H9 (cell line): ENCODE measurements around the gene TPCN2. TPM values are rescaled to one million over a fixed set of nuclear protein-coding genes. Genes with fewer than 3 reads are reported as not detected.

ENCODE experiments used
- DNase-seq: peaks from one replicate; pipeline ENCODE4 v3.0.0-alpha.2; 2017
- H2AFZ ChIP-seq: one replicate; pipeline ENCODE4 v1.6.1; 2013; ENCODE audit warnings: mild to moderate bottlenecking, low read length, control low read depth, moderate library complexity
- H2AK5ac ChIP-seq: 2 replicates; pipeline ENCODE4 v1.6.1; 2013; ENCODE audit warnings: low read length, control low read depth, mixed read lengths; ENCODE audit not compliant: insufficient read length
- H2BK120ac ChIP-seq: one replicate; pipeline ENCODE4 v1.6.1; 2013; ENCODE audit warnings: low read depth, mild to moderate bottlenecking, low read length, control low read depth, inconsistent platforms; ENCODE audit not compliant: poor library complexity, severe bottlenecking
- H2BK12ac ChIP-seq: 2 replicates; pipeline ENCODE4 v1.6.1; 2013; ENCODE audit warnings: low read length, control low read depth, mixed read lengths, low read depth; ENCODE audit not compliant: insufficient read length
- H2BK15ac ChIP-seq: 2 replicates; pipeline ENCODE4 v1.6.1; 2013; ENCODE audit warnings: low read depth, low read length, control low read depth
- H2BK20ac ChIP-seq: one replicate; pipeline ENCODE4 v1.6.1; 2013; ENCODE audit warnings: low read depth, mild to moderate bottlenecking, low read length, control low read depth, inconsistent platforms; ENCODE audit not compliant: poor library complexity, severe bottlenecking
- H2BK5ac ChIP-seq: 2 replicates; pipeline ENCODE4 v1.6.1; 2013; ENCODE audit warnings: low read length, control low read depth, mixed read lengths; ENCODE audit not compliant: insufficient read length
- H3K14ac ChIP-seq: 2 replicates; pipeline ENCODE4 v1.6.1; 2013; ENCODE audit warnings: low read length, control low read depth; ENCODE audit not compliant: insufficient read depth
- H3K18ac ChIP-seq: 2 replicates; pipeline ENCODE4 v1.6.1; 2013; ENCODE audit warnings: low read depth, mild to moderate bottlenecking, mixed read lengths, low read length, control low read depth; ENCODE audit not compliant: insufficient read length
- H3K23ac ChIP-seq: 2 replicates; pipeline ENCODE4 v1.6.1; 2013; ENCODE audit warnings: low read length, control low read depth, mixed read lengths, low read depth; ENCODE audit not compliant: insufficient read length
- H3K23me2 ChIP-seq: 2 replicates; pipeline ENCODE4 v1.6.1; 2013; ENCODE audit warnings: low read depth, mild to moderate bottlenecking, mixed read lengths, low read length, control low read depth; ENCODE audit not compliant: insufficient read length, poor library complexity, severe bottlenecking
- H3K27ac ChIP-seq: 2 replicates; pipeline ENCODE4 v1.5.1; 2013; ENCODE audit warnings: low read length, control low read depth, mixed read lengths, low read depth; ENCODE audit not compliant: insufficient read length
- H3K27me3 ChIP-seq: 2 replicates; pipeline ENCODE4 v1.6.1; 2013; ENCODE audit warnings: low read length, control low read depth, inconsistent platforms; ENCODE audit not compliant: insufficient read depth
- H3K4ac ChIP-seq: 2 replicates; pipeline ENCODE4 v1.6.1; 2013; ENCODE audit warnings: low read depth, mild to moderate bottlenecking, control low read depth, inconsistent platforms, low read length, moderate library complexity
- H3K4me1 ChIP-seq: 2 replicates; pipeline ENCODE4 v1.6.1; 2013; ENCODE audit warnings: low read length, control low read depth, inconsistent platforms; ENCODE audit not compliant: insufficient read depth
- H3K4me2 ChIP-seq: 2 replicates; pipeline ENCODE4 v1.6.1; 2013; ENCODE audit warnings: low read length, control low read depth, mixed read lengths; ENCODE audit not compliant: insufficient read length, insufficient read depth
- H3K56ac ChIP-seq: 2 replicates; pipeline ENCODE4 v1.6.1; 2013; ENCODE audit warnings: low read depth, mild to moderate bottlenecking, mixed read lengths, low read length, control low read depth; ENCODE audit not compliant: insufficient read length
- H3K79me1 ChIP-seq: 2 replicates; pipeline ENCODE4 v1.6.1; 2013; ENCODE audit warnings: low read depth, mild to moderate bottlenecking, moderate library complexity, low read length, control low read depth, inconsistent platforms; ENCODE audit not compliant: insufficient read depth, poor library complexity, severe bottlenecking
- H3K79me2 ChIP-seq: 2 replicates; pipeline ENCODE4 v1.6.1; 2013; ENCODE audit warnings: low read length, control low read depth, inconsistent platforms; ENCODE audit not compliant: insufficient read depth
- H3K9ac ChIP-seq: 2 replicates; pipeline ENCODE4 v1.6.1; 2013; ENCODE audit warnings: low read length, control low read depth, mixed read lengths; ENCODE audit not compliant: insufficient read length; ENCODE audit errors: extremely low read depth
- H3K9me3 ChIP-seq: one replicate; pipeline ENCODE4 v1.6.1; 2013; ENCODE audit warnings: low read depth, low read length, inconsistent platforms; ENCODE audit not compliant: control insufficient read depth
- H3T11ph ChIP-seq: one replicate; pipeline ENCODE4 v1.6.1; 2013; ENCODE audit warnings: mild to moderate bottlenecking, low read length, control low read depth, inconsistent platforms
- H4K20me1 ChIP-seq: one replicate; pipeline ENCODE4 v1.6.1; 2013; ENCODE audit not compliant: control insufficient read depth, insufficient read length, insufficient read depth
- H4K5ac ChIP-seq: 2 replicates; pipeline ENCODE4 v1.6.1; 2013; ENCODE audit warnings: low read depth, mild to moderate bottlenecking, mixed read lengths, low read length, control low read depth; ENCODE audit not compliant: insufficient read length
- H4K8ac ChIP-seq: replicated peaks from 2 replicates; pipeline ENCODE4 v1.6.1; 2013; ENCODE audit warnings: low read length, control low read depth, mixed read lengths, low read depth; ENCODE audit not compliant: insufficient read length
- H4K91ac ChIP-seq: 2 replicates; pipeline ENCODE4 v1.6.1; 2013; ENCODE audit warnings: low read depth, mild to moderate bottlenecking, moderate library complexity, mixed read lengths, low read length, control low read depth; ENCODE audit not compliant: insufficient read length
- H3K27ac Mint-ChIP-seq, 3 experiments: 2 replicates in 2 of 3; 3 replicates in 1 of 3; pipeline ENCODE4 v1.8.0; 2020 to 2021; ENCODE audit warnings: mixed read lengths in 3 of 3, mild to moderate bottlenecking in 1 of 3, moderate library complexity in 1 of 3
- H3K27me3 Mint-ChIP-seq: 2 replicates; pipeline ENCODE4 v1.8.0; 2021; ENCODE audit warnings: low read depth, mild to moderate bottlenecking, moderate library complexity, mixed read lengths
- H3K36me3 Mint-ChIP-seq, 3 experiments: 2 replicates in 2 of 3; 3 replicates in 1 of 3; pipeline ENCODE4 v1.8.0; 2020 to 2021; ENCODE audit warnings: low read depth in 3 of 3, mixed read lengths in 3 of 3; ENCODE audit not compliant: insufficient read depth in 1 of 3
- H3K4me1 Mint-ChIP-seq, 2 experiments: 2 replicates each; pipeline ENCODE4 v1.8.0; 2020; ENCODE audit warnings: mixed read lengths in 2 of 2
- H3K4me3 Mint-ChIP-seq, 2 experiments: 2 replicates in 1 of 2; 3 replicates in 1 of 2; pipeline ENCODE4 v1.8.0; 2020 to 2021; ENCODE audit warnings: mild to moderate bottlenecking in 2 of 2, mixed read lengths in 2 of 2, moderate library complexity in 1 of 2
- H3K9me3 Mint-ChIP-seq, 2 experiments: 2 replicates in 1 of 2; 3 replicates in 1 of 2; pipeline ENCODE4 v1.8.0; 2020; ENCODE audit warnings: mild to moderate bottlenecking in 2 of 2, mixed read lengths in 2 of 2, moderate library complexity in 1 of 2
- WGBS: extraction: QIAGEN DNeasy Blood & Tissue Kit; methylation state at CpG from one replicate; pipeline ENCODE4 v1.1.7; 2013; ENCODE audit warnings: missing lambda C conversion rate, low lambda C conversion rate, mixed read lengths; ENCODE audit not compliant: insufficient read length; ENCODE audit errors: extremely low coverage; 5-methylcytosine and 5-hydroxymethylcytosine counted together
- total RNA-seq: library from RNA; stranded (reverse); gene quantifications from 2 replicates; pipeline ENCODE4 v1.2.1, GENCODE V29; 2021
- TF ChIP-seq, protein P1 (sequence below): fragments of 200-600 bp; sonication (generic); conservative IDR thresholded peaks from 3 replicates; pipeline ENCODE4 v1.8.0; 2021; ENCODE audit warnings: antibody characterized with exemption, mild to moderate bottlenecking

The TPCN2 gene
- total RNA-seq, 1 experiment from 2014 or later: 16.8 TPM

DNA sequence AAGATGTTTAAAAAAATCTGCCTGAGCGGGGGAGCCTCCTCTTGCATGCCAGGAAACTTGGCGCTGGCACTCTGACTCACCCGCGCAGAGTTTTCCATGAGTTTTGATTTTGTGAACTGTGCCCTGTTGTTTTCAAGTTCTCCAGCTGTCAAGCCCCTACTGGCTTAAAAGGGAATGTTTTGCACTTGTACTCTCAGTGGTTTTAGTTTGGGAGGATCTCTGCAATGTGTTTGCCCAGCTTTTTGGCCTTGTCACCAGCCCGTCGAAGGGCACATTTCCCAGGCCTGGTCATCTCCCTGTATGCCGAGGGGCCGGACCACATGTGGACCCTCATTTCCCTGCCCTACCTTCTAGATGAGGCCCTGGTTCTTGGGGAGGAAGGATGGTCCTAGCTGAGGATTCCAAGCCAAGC lies 47.9 kb upstream of the TPCN2 start:
- H2AFZ ChIP-seq: no peak overlapping the region
- H2AK5ac ChIP-seq: no peak overlapping the region
- H2BK12ac ChIP-seq: no peak overlapping the region
- DNase-seq: peak; percentile 19
- H4K5ac ChIP-seq: no peak overlapping the region
- no peak overlapping the region for H2BK20ac ChIP-seq
- H3K79me1 ChIP-seq: no peaks in the 10 kb centered on the region
- H3K79me2 ChIP-seq: no peaks in the 10 kb centered on the region
- no peak overlapping the region for H3K4me3 Mint-ChIP-seq
- no peak overlapping the region for H3K56ac ChIP-seq
- H4K91ac ChIP-seq: no peak overlapping the region
- H3K4ac ChIP-seq: no peak overlapping the region
- H3K27ac Mint-ChIP-seq: no peak overlapping the region
- H4K20me1 ChIP-seq: no peaks in the 10 kb centered on the region
- no peak overlapping the region for H3T11ph ChIP-seq
- H2BK5ac ChIP-seq: no peak overlapping the region
- no peaks in the 10 kb centered on the region for H3K9me3 ChIP-seq
- no peak overlapping the region for H3K27ac ChIP-seq
- H3K4me1 ChIP-seq: no peaks in the 10 kb centered on the region
- H3K23ac ChIP-seq: no peak overlapping the region
- no peak overlapping the region for H4K8ac ChIP-seq
- no peak overlapping the region for H2BK120ac ChIP-seq
- H3K27me3 Mint-ChIP-seq: no peaks in the 10 kb centered on the region
- TF ChIP-seq, protein P1, sequence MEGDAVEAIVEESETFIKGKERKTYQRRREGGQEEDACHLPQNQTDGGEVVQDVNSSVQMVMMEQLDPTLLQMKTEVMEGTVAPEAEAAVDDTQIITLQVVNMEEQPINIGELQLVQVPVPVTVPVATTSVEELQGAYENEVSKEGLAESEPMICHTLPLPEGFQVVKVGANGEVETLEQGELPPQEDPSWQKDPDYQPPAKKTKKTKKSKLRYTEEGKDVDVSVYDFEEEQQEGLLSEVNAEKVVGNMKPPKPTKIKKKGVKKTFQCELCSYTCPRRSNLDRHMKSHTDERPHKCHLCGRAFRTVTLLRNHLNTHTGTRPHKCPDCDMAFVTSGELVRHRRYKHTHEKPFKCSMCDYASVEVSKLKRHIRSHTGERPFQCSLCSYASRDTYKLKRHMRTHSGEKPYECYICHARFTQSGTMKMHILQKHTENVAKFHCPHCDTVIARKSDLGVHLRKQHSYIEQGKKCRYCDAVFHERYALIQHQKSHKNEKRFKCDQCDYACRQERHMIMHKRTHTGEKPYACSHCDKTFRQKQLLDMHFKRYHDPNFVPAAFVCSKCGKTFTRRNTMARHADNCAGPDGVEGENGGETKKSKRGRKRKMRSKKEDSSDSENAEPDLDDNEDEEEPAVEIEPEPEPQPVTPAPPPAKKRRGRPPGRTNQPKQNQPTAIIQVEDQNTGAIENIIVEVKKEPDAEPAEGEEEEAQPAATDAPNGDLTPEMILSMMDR: peak; percentile 55
- no peaks in the 10 kb centered on the region for H3K23me2 ChIP-seq
- H3K27me3 ChIP-seq: no peaks in the 10 kb centered on the region
- no peak overlapping the region; the same call in 1 of the 2 replicates for H3K14ac ChIP-seq
- no peak overlapping the region for H3K9ac ChIP-seq
- peaks cover 5 to 15% of the 10 kb centered on the region in 2 experiments for H3K4me1 Mint-ChIP-seq
- H3K4me2 ChIP-seq: no peak overlapping the region
- WGBS: no CpG with 5 or more reads among the region's 8 CpGs
- peaks cover 0 to 5% (median 0%) of the 10 kb centered on the region in 3 experiments; a peak in 4 of 7 replicates for H3K36me3 Mint-ChIP-seq
- no peak overlapping the region for H2BK15ac ChIP-seq
- H3K18ac ChIP-seq: no peak overlapping the region
- no peaks in the 10 kb centered on the region; a peak in 1 of 5 replicates for H3K9me3 Mint-ChIP-seq
